Colonic mucosa (tissue), 4 donors: ENCODE measurements around the gene CP. TPM values are rescaled to one million over a fixed set of nuclear protein-coding genes. Genes with fewer than 3 reads are reported as not detected.

Experiments
- DNase-seq: peaks from one replicate; pipeline ENCODE4 v3.0.0-alpha.2; 2020
- H3K27ac ChIP-seq: fragments of 200-600 bp; one replicate; pipeline ENCODE4 v1.8.0; 2021
- H3K27me3 ChIP-seq: fragments of 200-600 bp; one replicate; pipeline ENCODE4 v1.8.0; 2021
- H3K36me3 ChIP-seq: fragments of 200-600 bp; one replicate; pipeline ENCODE4 v1.8.0; 2021
- H3K4me1 ChIP-seq: fragments of 200-600 bp; one replicate; pipeline ENCODE4 v1.8.0; 2021; ENCODE audit warnings: mild to moderate bottlenecking
- H3K4me3 ChIP-seq: fragments of 200-600 bp; one replicate; pipeline ENCODE4 v1.8.0; 2021
- H3K9ac ChIP-seq, 2 donors: one replicate each; pipeline ENCODE4 v1.7.0; 2013; ENCODE audit warnings: control low read depth in 2 of 2, low read depth in 2 of 2, low read length in 2 of 2
- H3K9me3 ChIP-seq: fragments of 200-600 bp; one replicate; pipeline ENCODE4 v1.8.0; 2021
- CTCF ChIP-seq: fragments of 200-600 bp; IDR thresholded peaks from one replicate; pipeline ENCODE4 v1.8.0; 2022; ENCODE audit warnings: antibody characterized with exemption, mild to moderate bottlenecking
- intact Hi-C: fragments of 100-400 bp; cut with DNase I; formaldehyde crosslinking; loops from one replicate; pipeline ENCODE4 v1.14.1; 2022
- total RNA-seq, 2 donors: library from RNA; stranded (reverse); fragmentation: NEBNext Ultra II Directional in 1 of 2; extraction: Animal tissue kit (Norgen Biotek cat#: 25700) in 1 of 2; gene quantifications; one replicate each; pipeline ENCODE4 v1.2.1, GENCODE V29; 2021
- donor health status: healthy.
- donor health status: DM: no; HTN: no; CAD: no.
- donor health status: DM: no; HTN: no; CAD: no.

CP gene
- total RNA-seq, 2 donors from 2014 or later: 5.6 to 7.1 TPM

- Histone ChIP-seq H3K27me3 (no peaks in the 10 kb centered on the region), H3K9me3 (no peaks in the 10 kb centered on the region), H3K4me1 (no peaks in the 10 kb centered on the region), H3K27ac (no peak overlapping the region), H3K9ac (no peak overlapping the region), H3K36me3 (no peaks in the 10 kb centered on the region), H3K4me3 (no peak overlapping the region)
- TF ChIP-seq CTCF: no peak
- no peak for DNase-seq
- intact Hi-C loops: loop anchor here (10.0 kb wide), 2 partner anchors 168 to 362 kb away; no protein-coding TSS in a partner anchor
Observed at GRCh38 chr3:149122721-149123578, 98.7 kb downstream of the CP start.

Other genes starting within 250 kb of the CP start
- gene GYG1, start 230.3 kb downstream of the CP start, total RNA-seq: 10 to 100 TPM; 26.1 to 32.2 TPM
- 10 to 100 TPM; 12.3 to 16.4 TPM for gene HLTF, start 135.3 kb downstream of the CP start, total RNA-seq
- gene HPS3, start 92.2 kb downstream of the CP start, total RNA-seq: 10 to 100 TPM; 15.8 to 19.5 TPM
- gene TM4SF18, start 111.8 kb upstream of the CP start, total RNA-seq: 1 to 10 TPM in 1 of 2 donors, under 1 TPM in 1; 0.72 to 2.1 TPM
- gene TM4SF1, start 155.8 kb upstream of the CP start, total RNA-seq: 10 to 100 TPM; 30.8 to 48.7 TPM